NT2/D1 (cell line): Measurements from ENCODE around the gene MAPK14.

Experiments used
- SUZ12 ChIP-seq: IDR thresholded peaks from 2 replicates; pipeline ENCODE4 v1.6.1; 2011; ENCODE audit not compliant: insufficient read length, insufficient read depth; ENCODE audit errors: extremely low read depth
- YY1 ChIP-seq: IDR thresholded peaks from 2 replicates; pipeline ENCODE4 v1.6.1; 2011; ENCODE audit not compliant: insufficient read length, insufficient read depth

- TF ChIP-seq YY1 (no peak), SUZ12 (no peak)
Observed at GRCh38 chr6:36098920-36099647, 71.5 kb downstream of the MAPK14 start.
